Rectal smooth muscle tissue (tissue), 1 donor: Measurements from ENCODE around the gene AFP.

Experiments
- H3K27ac ChIP-seq: one replicate; pipeline ENCODE4 v1.7.0; 2013; ENCODE audit warnings: low read depth, low read length, inconsistent platforms
- H3K27me3 ChIP-seq: one replicate; pipeline ENCODE4 v1.7.0; 2013; ENCODE audit warnings: low read length; ENCODE audit not compliant: control insufficient read depth, insufficient read depth
- H3K36me3 ChIP-seq: one replicate; pipeline ENCODE4 v1.7.0; 2013; ENCODE audit warnings: low read length; ENCODE audit not compliant: control insufficient read depth, insufficient read depth
- H3K4me1 ChIP-seq: one replicate; pipeline ENCODE4 v1.7.0; 2013; ENCODE audit warnings: low read length; ENCODE audit not compliant: control insufficient read depth, insufficient read depth
- H3K4me3 ChIP-seq: one replicate; pipeline ENCODE4 v1.7.0; 2013; ENCODE audit warnings: low read length
- H3K9ac ChIP-seq: one replicate; pipeline ENCODE4 v1.7.0; 2013; ENCODE audit warnings: low read length

The AFP gene

DNA sequence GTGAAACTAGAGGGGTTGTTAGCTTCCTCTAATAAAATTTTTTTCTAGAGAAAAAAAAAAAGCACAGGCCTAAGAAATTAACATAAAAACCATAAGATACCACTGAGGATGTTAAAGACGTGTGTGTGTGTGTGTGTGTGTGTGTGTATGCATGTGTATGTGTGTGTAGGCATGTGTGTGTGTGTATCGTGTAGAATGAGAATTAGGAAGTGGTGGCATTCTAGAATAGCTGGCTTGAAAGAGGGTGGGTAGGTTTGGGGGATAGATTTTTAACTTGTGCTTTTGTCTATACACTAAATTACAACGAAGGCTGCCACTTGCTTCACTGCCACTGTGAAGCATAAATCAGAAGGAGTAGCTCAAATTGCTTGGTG lies 23.0 kb downstream of the AFP start:
- no peak overlapping the region for H3K9ac ChIP-seq
- no peaks in the 10 kb centered on the region for H3K4me1 ChIP-seq
- H3K27ac ChIP-seq: no peak overlapping the region
- H3K36me3 ChIP-seq: no peaks in the 10 kb centered on the region
- H3K27me3 ChIP-seq: no peaks in the 10 kb centered on the region
- H3K4me3 ChIP-seq: no peak overlapping the region

DNA sequence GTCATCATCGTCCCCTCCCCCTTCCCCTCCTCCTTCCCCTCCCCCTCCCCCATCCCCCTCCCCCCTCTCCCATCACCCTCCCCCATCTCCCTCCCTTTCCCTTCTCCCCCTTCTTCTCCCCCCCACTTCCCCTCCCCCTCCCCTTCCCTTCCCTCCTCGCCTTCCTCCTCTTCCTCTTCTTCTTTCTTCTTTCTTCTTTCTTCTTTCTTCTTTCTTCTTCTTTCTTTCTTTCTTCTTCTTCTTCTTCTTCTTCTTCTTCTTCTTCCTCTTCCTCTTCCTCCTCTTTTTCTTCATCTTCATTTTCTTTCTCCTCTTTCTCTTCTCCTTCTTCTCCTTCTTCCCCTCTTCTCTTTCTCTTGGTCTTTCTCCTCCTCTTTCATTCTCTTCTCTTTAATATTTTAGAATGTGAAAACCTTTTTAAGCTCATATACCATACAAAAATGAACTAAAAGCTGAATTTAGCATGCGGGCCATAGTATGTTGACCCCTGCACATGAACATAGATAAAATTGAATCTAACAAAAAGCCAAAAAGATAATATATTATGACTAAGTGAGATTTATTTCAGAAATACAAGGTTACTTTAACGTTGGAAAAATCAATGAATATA lies 25.0 kb downstream of the AFP start:
- Histone ChIP-seq H3K4me3 (no peak overlapping the region), H3K27me3 (no peaks in the 10 kb centered on the region), H3K4me1 (no peaks in the 10 kb centered on the region), H3K9ac (no peak overlapping the region), H3K36me3 (no peaks in the 10 kb centered on the region), H3K27ac (no peak overlapping the region)

DNA sequence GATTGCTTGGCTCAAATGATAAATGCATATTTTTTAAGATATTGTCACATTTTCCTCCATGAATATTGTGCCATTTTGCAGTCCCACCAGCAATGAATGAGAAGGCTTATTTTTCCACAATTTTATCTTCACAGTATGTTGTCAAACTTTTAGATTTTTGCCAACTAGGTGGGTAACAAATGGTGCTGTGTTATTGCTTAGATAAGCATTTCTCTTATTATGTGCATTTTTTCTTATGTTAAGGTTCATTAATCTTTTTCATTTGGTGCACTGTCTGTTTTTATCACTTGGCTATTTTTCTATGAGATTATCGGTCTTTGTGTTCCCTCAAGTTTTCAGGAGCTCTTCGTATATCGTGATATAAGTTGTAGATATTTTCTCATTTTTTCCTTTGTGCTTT lies 32.1 kb downstream of the AFP start:
- Histone ChIP-seq H3K4me3 (no peak overlapping the region), H3K9ac (no peak overlapping the region), H3K27ac (no peak overlapping the region), H3K4me1 (no peaks in the 10 kb centered on the region), H3K36me3 (no peaks in the 10 kb centered on the region), H3K27me3 (no peaks in the 10 kb centered on the region)

DNA sequence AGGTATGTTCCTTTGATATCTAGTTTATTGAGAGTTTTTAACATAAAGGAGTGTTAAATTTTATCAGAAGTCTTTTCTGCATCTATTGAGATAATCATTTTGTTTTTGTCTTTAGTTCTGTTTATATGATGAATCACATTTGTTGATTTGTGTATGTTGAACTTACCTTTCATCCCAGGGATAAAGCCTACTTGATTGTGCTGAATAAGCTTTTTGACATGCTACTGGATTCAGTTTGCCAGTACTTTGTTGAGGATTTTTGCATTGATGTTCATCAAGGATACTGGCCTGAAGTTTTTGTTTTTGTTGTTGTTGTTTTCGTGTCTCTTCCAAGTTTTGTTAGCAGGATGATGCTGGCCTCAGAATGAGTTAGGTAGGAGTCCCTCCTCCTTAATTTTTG lies 34.7 kb downstream of the AFP start:
- H3K27me3 ChIP-seq: no peaks in the 10 kb centered on the region
- no peaks in the 10 kb centered on the region for H3K4me1 ChIP-seq
- no peak overlapping the region for H3K9ac ChIP-seq
- no peak overlapping the region for H3K27ac ChIP-seq
- no peaks in the 10 kb centered on the region for H3K36me3 ChIP-seq
- H3K4me3 ChIP-seq: no peak overlapping the region

DNA sequence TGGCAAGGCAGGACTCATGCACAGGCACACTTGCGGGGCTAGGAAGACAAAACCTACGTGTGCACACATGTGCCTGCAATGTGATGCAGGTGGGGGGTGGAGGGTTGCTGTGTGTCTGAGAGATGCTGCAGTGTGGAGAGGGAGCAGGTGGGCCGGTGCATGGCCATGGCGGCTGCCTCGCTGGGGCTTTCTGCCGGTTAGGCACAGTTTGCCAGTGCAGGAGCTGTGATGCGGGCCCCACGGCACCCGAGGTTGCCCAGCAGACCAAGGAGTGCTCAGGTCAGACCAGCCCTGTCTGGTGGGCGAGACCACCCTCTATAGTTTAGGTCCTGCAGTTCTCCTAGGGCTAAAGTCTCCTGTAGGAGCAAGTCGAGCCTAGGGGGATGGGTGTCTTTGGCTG lies 41.2 kb downstream of the AFP start:
- Histone ChIP-seq H3K4me3 (no peak overlapping the region), H3K27ac (no peak overlapping the region), H3K27me3 (no peaks in the 10 kb centered on the region), H3K36me3 (no peaks in the 10 kb centered on the region), H3K9ac (no peak overlapping the region), H3K4me1 (no peaks in the 10 kb centered on the region)

DNA sequence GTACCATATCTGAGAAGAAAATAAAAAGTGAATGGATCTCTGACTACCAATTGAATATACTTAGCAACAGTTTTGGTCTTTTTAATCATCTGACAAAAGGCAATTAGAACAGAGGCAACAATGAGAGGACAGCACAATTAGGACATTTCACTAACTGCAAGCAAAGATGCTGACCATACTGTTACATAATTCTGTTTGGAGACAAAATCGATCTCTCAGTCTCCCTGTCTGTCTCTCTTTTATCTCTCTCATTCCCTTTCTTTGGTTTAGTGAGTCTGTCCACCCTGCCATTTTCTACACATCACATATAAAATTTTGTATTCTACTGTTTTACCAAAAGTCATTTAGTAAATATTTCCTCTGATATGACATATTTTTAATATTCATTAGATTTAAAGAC lies 43.3 kb downstream of the AFP start:
- no peak overlapping the region for H3K9ac ChIP-seq
- H3K4me1 ChIP-seq: no peaks in the 10 kb centered on the region
- H3K4me3 ChIP-seq: no peak overlapping the region
- no peaks in the 10 kb centered on the region for H3K27me3 ChIP-seq
- no peaks in the 10 kb centered on the region for H3K36me3 ChIP-seq
- no peak overlapping the region for H3K27ac ChIP-seq

DNA sequence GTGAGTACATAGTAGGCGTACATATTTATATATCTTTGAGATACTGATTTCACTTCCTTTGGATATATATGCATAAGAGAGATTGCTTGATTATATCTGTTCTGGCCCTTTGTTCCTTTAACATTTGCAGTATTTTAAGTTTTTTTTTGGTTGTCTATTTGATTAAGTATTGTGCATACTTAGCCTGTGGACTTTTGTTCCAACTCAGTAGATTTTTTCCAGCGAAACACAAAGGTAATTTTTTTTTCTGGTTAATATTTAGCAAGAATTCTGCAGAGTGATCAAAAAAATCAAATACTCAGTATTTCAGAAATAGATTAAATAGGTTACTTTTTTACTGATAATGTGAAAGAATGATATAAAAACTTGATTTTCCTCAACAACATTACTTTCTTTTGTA lies 45.3 kb downstream of the AFP start, which contains the start of gene AFM:
AFM (plus strand) TSS at position 388 of the 400 bp plus-strand sequence. CDS start 31 bp downstream, outside the sequence.
- no peaks in the 10 kb centered on the region for H3K4me1 ChIP-seq
- no peak within 1 kb of the TSS for H3K27ac ChIP-seq
- no peaks in the 10 kb centered on the region for H3K36me3 ChIP-seq
- no peak within 1 kb of the TSS for H3K9ac ChIP-seq
- H3K4me3 ChIP-seq: no peak within 1 kb of the TSS
- H3K27me3 ChIP-seq: no peaks in the 10 kb centered on the region

DNA sequence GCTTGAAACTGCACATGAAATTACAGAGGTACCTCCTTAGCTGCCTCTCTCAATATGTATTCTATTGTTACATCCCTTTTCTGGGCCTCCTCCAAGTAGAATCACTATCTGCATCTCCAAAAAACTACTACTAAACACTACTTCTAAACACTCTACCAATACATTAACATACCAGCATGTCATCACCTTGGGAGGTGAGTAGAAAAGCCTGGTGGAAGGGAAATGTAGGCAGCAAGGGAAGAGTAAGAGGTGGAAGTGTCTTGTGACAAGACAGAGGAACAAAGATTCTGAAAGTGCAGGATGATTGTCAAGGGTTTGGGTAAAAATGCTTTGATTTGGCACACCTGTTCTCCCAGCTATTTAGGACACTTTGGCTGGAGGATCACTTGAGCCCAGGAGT lies 49.1 kb downstream of the AFP start:
- H3K9ac ChIP-seq: no peak overlapping the region
- no peak overlapping the region for H3K4me3 ChIP-seq
- H3K36me3 ChIP-seq: no peaks in the 10 kb centered on the region
- H3K27me3 ChIP-seq: no peaks in the 10 kb centered on the region
- H3K4me1 ChIP-seq: no peaks in the 10 kb centered on the region
- no peak overlapping the region for H3K27ac ChIP-seq

DNA sequence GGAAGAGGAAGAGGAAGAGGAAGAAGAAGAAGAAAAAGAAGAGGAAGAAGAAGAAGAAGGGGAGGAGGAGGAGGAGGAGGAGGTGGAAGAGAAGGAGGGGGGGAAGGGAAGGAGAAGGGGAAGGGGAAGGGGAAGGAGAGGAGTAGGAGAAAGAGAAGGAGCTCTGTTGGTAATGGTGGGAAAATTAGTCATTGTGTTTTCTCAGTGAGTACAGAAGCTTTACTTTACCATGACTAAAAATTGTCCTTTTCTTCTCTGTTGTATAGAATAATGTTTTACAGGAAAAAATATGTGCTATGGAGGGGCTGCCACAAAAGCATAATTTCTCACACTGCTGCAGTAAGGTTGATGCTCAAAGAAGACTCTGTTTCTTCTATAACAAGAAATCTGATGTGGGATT lies 49.6 kb downstream of the AFP start:
- H3K4me3 ChIP-seq: no peak overlapping the region
- H3K27ac ChIP-seq: no peak overlapping the region
- H3K36me3 ChIP-seq: no peaks in the 10 kb centered on the region
- no peaks in the 10 kb centered on the region for H3K4me1 ChIP-seq
- H3K27me3 ChIP-seq: no peaks in the 10 kb centered on the region
- H3K9ac ChIP-seq: no peak overlapping the region

DNA sequence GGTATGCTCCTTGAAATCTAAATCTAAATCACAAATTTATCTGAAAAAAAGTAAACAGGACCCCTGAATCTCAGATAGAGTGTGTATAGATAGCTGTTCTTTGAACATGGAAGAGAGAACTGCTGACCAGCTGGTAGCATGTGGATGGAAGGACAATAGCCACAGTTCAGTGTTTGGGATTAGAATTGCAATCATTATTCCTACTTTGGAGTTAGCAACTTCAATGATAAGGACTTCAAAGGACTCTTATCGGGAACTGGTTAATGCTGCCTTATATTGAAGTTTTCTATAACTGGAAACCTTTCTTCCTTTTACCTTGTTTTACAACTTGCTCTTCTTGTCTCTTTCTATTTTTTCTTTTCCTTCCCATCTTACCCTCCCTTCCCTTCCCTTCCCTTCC lies 50.5 kb downstream of the AFP start:
- Histone ChIP-seq H3K27ac (no peak overlapping the region), H3K9ac (no peak overlapping the region), H3K4me1 (no peaks in the 10 kb centered on the region), H3K36me3 (no peaks in the 10 kb centered on the region), H3K4me3 (no peak overlapping the region), H3K27me3 (no peaks in the 10 kb centered on the region)

DNA sequence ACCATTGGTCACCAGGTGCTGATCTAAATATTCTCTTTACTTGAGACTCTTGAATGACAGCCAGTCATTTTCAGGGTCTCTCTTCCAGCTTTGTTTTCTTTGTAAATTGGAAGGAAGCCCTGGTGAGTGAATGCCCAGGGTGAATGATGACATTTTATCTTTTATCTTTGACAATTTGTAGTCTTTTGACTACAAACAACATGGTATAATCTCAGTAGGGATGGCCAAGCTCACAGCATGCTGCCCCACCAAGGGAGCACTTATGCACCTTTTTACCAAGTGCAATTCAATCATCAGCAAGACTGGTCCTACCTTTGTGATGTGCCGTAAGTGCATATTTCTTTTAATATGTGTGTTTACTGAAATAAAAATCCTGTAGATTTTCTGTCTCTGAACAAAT lies 51.2 kb downstream of the AFP start:
- Histone ChIP-seq H3K27ac (no peak overlapping the region), H3K4me3 (no peak overlapping the region), H3K27me3 (no peaks in the 10 kb centered on the region), H3K4me1 (no peaks in the 10 kb centered on the region), H3K36me3 (no peaks in the 10 kb centered on the region), H3K9ac (no peak overlapping the region)

DNA sequence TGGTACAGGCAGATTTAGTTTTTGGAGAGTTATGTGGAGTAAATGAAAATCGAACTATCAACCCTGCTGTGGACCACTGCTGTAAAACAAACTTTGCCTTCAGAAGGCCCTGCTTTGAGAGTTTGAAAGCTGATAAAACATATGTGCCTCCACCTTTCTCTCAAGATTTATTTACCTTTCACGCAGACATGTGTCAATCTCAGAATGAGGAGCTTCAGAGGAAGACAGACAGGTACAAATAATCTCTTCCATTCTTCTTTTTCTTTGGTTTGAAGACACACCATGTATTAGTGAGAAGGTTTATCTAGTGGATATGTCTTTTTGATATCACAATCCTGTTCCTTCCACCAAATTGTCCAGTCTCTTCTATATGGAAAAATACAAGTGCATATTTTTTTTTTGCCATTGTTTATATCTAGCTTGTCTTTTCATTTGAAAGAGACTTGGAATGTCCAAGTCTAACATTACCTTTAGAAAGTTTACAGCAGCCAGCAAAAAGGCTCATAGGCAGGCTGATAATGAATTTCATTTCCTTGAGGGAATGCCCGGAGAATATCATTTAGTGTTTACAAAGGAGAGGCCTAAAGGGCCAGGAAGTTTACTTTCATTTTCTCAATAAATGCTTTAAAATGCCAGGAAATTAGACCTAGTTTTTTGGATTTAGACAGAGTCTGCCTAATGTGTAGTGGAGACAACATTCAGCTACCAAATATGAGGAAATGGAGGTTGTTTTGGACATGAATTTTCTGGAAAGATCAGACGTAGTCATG lies 64.2 kb downstream of the AFP start:
- H3K36me3 ChIP-seq: no peaks in the 10 kb centered on the region
- H3K9ac ChIP-seq: no peak overlapping the region
- H3K4me1 ChIP-seq: no peaks in the 10 kb centered on the region
- no peak overlapping the region for H3K4me3 ChIP-seq
- H3K27ac ChIP-seq: no peak overlapping the region
- H3K27me3 ChIP-seq: no peaks in the 10 kb centered on the region

DNA sequence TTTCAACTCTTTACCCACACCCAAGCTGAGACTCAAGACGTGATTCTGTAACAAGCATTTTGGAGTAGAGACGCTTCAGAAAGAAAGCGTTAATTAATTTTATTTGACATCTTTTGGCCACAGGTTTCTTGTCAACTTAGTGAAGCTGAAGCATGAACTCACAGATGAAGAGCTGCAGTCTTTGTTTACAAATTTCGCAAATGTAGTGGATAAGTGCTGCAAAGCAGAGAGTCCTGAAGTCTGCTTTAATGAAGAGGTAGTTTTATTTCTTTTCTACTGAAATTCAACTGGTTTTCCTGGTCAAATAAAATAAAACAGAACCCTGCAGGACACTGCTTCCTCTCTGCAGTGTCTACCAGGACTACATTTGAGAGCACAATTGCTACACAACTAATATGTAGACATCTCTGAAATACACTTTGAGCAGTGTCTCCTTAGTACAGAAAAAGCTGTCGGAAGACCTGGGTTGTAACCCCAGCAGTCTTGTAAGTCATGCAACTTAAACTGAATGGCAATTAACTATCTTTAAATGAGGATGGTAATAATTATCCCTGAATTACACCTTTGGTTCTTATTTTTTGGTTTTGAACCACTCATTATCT lies 65.7 kb downstream of the AFP start:
- H3K27me3 ChIP-seq: no peaks in the 10 kb centered on the region
- H3K27ac ChIP-seq: no peak overlapping the region
- no peak overlapping the region for H3K4me3 ChIP-seq
- no peaks in the 10 kb centered on the region for H3K4me1 ChIP-seq
- H3K9ac ChIP-seq: no peak overlapping the region
- H3K36me3 ChIP-seq: no peaks in the 10 kb centered on the region
